SK-N-MC (cell line): Measurements from ENCODE around the gene KCNIP2.
A peak's percentile ranks its signal among the peaks of the same experiment; 100 is the strongest.

ENCODE experiments used
- EZH2 ChIP-seq: fragments of 200-600 bp; sonication (generic); IDR thresholded peaks from one replicate; pipeline ENCODE4 v1.6.1; 2017; ENCODE audit warnings: antibody characterized with exemption
- FOXP2 ChIP-seq: optimal IDR thresholded peaks from 2 replicates; pipeline ENCODE3; 2011; ENCODE audit warnings: mild to moderate bottlenecking, moderate library complexity; ENCODE audit not compliant: insufficient read depth; ENCODE audit errors: extremely low read length, control extremely low read depth
- POLR2AphosphoS5 ChIP-seq: IDR thresholded peaks from 2 replicates; pipeline ENCODE4 v1.6.1; 2012; ENCODE audit warnings: mild to moderate bottlenecking, low read depth, low read length, borderline replicate concordance

GRCh38 chr10:101782811-101783735 lies 60.5 kb downstream of the KCNIP2 start, which contains the start of gene NPM3:
- TF ChIP-seq EZH2 (no peak), POLR2AphosphoS5 (peak; percentile 83), FOXP2 (no peak)
